H1 (cell line): ENCODE results near the gene NDRG4. TPM values are rescaled to one million over a fixed set of nuclear protein-coding genes. Genes with fewer than 3 reads are reported as not detected.

ENCODE experiments used
- CTCF ChIA-PET: fragments of 300-600 bp; sonication (Branson Sonifier 250); formaldehyde crosslinking; loops from one replicate; lab custom pipeline; 2021; ENCODE audit not compliant: partially characterized antibody; lab: Charles Lee
- POLR2A ChIA-PET: fragments of 300-600 bp; sonication (Branson Sonifier 250); formaldehyde crosslinking; loops from one replicate; lab custom pipeline; 2021; ENCODE audit warnings: inconsistent platforms; ENCODE audit not compliant: partially characterized antibody; lab: Charles Lee
- DNase-seq, 2 experiments: peaks; one replicate each; pipeline versions ENCODE4 v3.0.0 to v3.0.0-alpha.2; 2010 to 2022; ENCODE audit warnings: low spot score in 2 of 2, low read depth in 1 of 2, mixed read lengths in 1 of 2
- FAIRE-seq: peaks from 2 replicates; lab custom pipeline; 2011; peaks lifted over from hg19 to GRCh38; lab: Jason Lieb, UNC
- H2AFZ ChIP-seq: 2 replicates; pipeline ENCODE4 v1.8.1; 2012; ENCODE audit warnings: low read length, inconsistent platforms
- H2AK5ac ChIP-seq: 2 replicates; pipeline ENCODE4 v1.6.1; 2013; ENCODE audit warnings: low read depth, low read length
- H2BK120ac ChIP-seq: replicated peaks from 2 replicates; pipeline ENCODE3; 2013; ENCODE audit warnings: low read depth, low read length, inconsistent platforms
- H2BK12ac ChIP-seq: 2 replicates; pipeline ENCODE4 v1.6.1; 2013; ENCODE audit warnings: low read depth, low read length
- H2BK15ac ChIP-seq: 2 replicates; pipeline ENCODE4 v1.6.1; 2013; ENCODE audit warnings: low read length
- H2BK20ac ChIP-seq: 2 replicates; pipeline ENCODE4 v1.6.1; 2013; ENCODE audit warnings: low read length
- H2BK5ac ChIP-seq: 2 replicates; pipeline ENCODE4 v1.6.1; 2013; ENCODE audit warnings: low read depth, low read length
- H3K14ac ChIP-seq: 2 replicates; pipeline ENCODE4 v1.6.1; 2013; ENCODE audit warnings: inconsistent platforms; ENCODE audit not compliant: insufficient read length
- H3K18ac ChIP-seq: 2 replicates; pipeline ENCODE4 v1.6.1; 2013; ENCODE audit warnings: low read length; ENCODE audit errors: extremely low read depth
- H3K23ac ChIP-seq: 2 replicates; pipeline ENCODE4 v1.6.1; 2013; ENCODE audit warnings: inconsistent platforms; ENCODE audit not compliant: insufficient read length
- H3K23me2 ChIP-seq: 2 replicates; pipeline ENCODE4 v1.6.1; 2013; ENCODE audit warnings: low read depth, low read length
- H3K27ac ChIP-seq: 2 replicates; pipeline ENCODE4 v1.6.1; 2011; ENCODE audit warnings: low read depth, low read length, inconsistent platforms
- H3K27me3 ChIP-seq, 4 experiments: replicated peaks in 1 of 4; 1 replicate in 1 of 4; 2 replicates in 3 of 4; pipeline versions ENCODE4 v1.6.1 to v1.8.1; 2011 to 2013; ENCODE audit warnings: low read length in 3 of 4, mild to moderate bottlenecking in 3 of 4, inconsistent platforms in 2 of 4, mixed read lengths in 2 of 4, moderate library complexity in 1 of 4; ENCODE audit not compliant: control insufficient read depth in 3 of 4, insufficient read depth in 3 of 4; ENCODE audit errors: extremely low read depth in 1 of 4
- H3K36me3 ChIP-seq, 4 experiments: 2 replicates each; pipeline versions ENCODE4 v1.6.1 to v1.8.1; 2011 to 2013; ENCODE audit warnings: mild to moderate bottlenecking in 4 of 4, low read length in 3 of 4, moderate library complexity in 2 of 4, control low read depth in 1 of 4, inconsistent platforms in 1 of 4; ENCODE audit not compliant: insufficient read depth in 4 of 4, control insufficient read depth in 2 of 4
- H3K4ac ChIP-seq: replicated peaks from 2 replicates; pipeline ENCODE3; 2013; ENCODE audit warnings: low read length, low read depth, mixed read lengths, inconsistent platforms; ENCODE audit not compliant: insufficient read length
- H3K4me1 ChIP-seq, 4 experiments: replicated peaks in 1 of 4; 1 replicate in 1 of 4; 2 replicates in 3 of 4; pipeline versions ENCODE4 v1.6.1 to v1.8.1; 2011 to 2013; ENCODE audit warnings: low read length in 3 of 4, inconsistent platforms in 2 of 4, mixed read lengths in 1 of 4; ENCODE audit not compliant: insufficient read depth in 4 of 4, control insufficient read depth in 3 of 4
- H3K4me2 ChIP-seq, 2 experiments: 2 replicates each; pipeline versions ENCODE4 v1.6.1 to v1.8.1; 2011 to 2013; ENCODE audit warnings: low read depth in 2 of 2, low read length in 2 of 2, control low read depth in 1 of 2, inconsistent platforms in 1 of 2, mild to moderate bottlenecking in 1 of 2; ENCODE audit not compliant: insufficient read depth in 1 of 2
- H3K4me3 ChIP-seq, 4 experiments: fragments of 200-600, 300-600 bp in 1 of 4; sonication (generic), shearing (Covaris generic), sonication (Bioruptor Twin) in 1 of 4; 2 replicates each; pipeline versions ENCODE4 v1.5.1 to v1.8.1; 2011 to 2016; ENCODE audit warnings: low read length in 4 of 4, low read depth in 3 of 4, control low read depth in 2 of 4, inconsistent platforms in 2 of 4, mild to moderate bottlenecking in 2 of 4, mixed read lengths in 1 of 4, moderate library complexity in 1 of 4; ENCODE audit not compliant: insufficient read depth in 2 of 4; ENCODE audit errors: extremely low read depth in 1 of 4
- H3K56ac ChIP-seq: replicated peaks from 2 replicates; pipeline ENCODE3; 2013; ENCODE audit warnings: low read depth, mild to moderate bottlenecking, mixed read lengths, low read length, inconsistent platforms; ENCODE audit not compliant: insufficient read length
- H3K79me1 ChIP-seq: 2 replicates; pipeline ENCODE4 v1.6.1; 2013; ENCODE audit warnings: low read depth, low read length, control low read depth
- H3K79me2 ChIP-seq, 2 experiments: 2 replicates each; pipeline versions ENCODE4 v1.6.1 to v1.8.1; 2012 to 2013; ENCODE audit warnings: low read length in 2 of 2, mild to moderate bottlenecking in 2 of 2, inconsistent platforms in 1 of 2; ENCODE audit not compliant: insufficient read depth in 2 of 2, control insufficient read depth in 1 of 2
- H3K9ac ChIP-seq, 4 experiments: replicated peaks in 1 of 4; 1 replicate in 1 of 4; 2 replicates in 3 of 4; pipeline versions ENCODE4 v1.6.1 to v1.8.1; 2011 to 2013; ENCODE audit warnings: low read depth in 3 of 4, low read length in 3 of 4, control low read depth in 2 of 4, mild to moderate bottlenecking in 2 of 4, moderate library complexity in 2 of 4, inconsistent platforms in 1 of 4; ENCODE audit errors: extremely low read depth in 1 of 4
- H3K9me3 ChIP-seq, 2 experiments: 2 replicates each; pipeline versions ENCODE4 v1.6.1 to v1.8.1; 2012 to 2013; ENCODE audit warnings: mild to moderate bottlenecking in 2 of 2, moderate library complexity in 2 of 2, control low read depth in 1 of 2, inconsistent platforms in 1 of 2, low read depth in 1 of 2, low read length in 1 of 2, mixed read lengths in 1 of 2; ENCODE audit not compliant: insufficient read depth in 2 of 2
- H4K20me1 ChIP-seq, 2 experiments: replicated peaks in 1 of 2; 2 replicates each; pipeline versions ENCODE3 to v1.8.1; 2011 to 2013; ENCODE audit warnings: inconsistent platforms in 2 of 2, low read length in 2 of 2, mild to moderate bottlenecking in 1 of 2; ENCODE audit not compliant: insufficient read depth in 2 of 2, control insufficient read depth in 1 of 2
- H4K5ac ChIP-seq: 2 replicates; pipeline ENCODE4 v1.6.1; 2013; ENCODE audit warnings: low read length, low read depth, mixed read lengths, inconsistent platforms; ENCODE audit not compliant: insufficient read length
- H4K8ac ChIP-seq: 2 replicates; pipeline ENCODE4 v1.8.0; 2013; ENCODE audit warnings: mild to moderate bottlenecking, moderate library complexity, low read length, inconsistent platforms; ENCODE audit not compliant: insufficient read depth; ENCODE audit errors: extremely low read depth
- H4K91ac ChIP-seq: replicated peaks from 2 replicates; pipeline ENCODE3; 2013; ENCODE audit warnings: low read length, mixed read lengths, inconsistent platforms; ENCODE audit not compliant: insufficient read length
- BCL11A ChIP-seq, 2 experiments: IDR thresholded peaks; one replicate each; pipeline ENCODE4 v1.6.1; 2011; ENCODE audit warnings: low read depth in 2 of 2, low read length in 2 of 2, mild to moderate bottlenecking in 2 of 2
- BRCA1 ChIP-seq: IDR thresholded peaks from 2 replicates; pipeline ENCODE4 v1.6.1; 2012; ENCODE audit warnings: low read depth, low read length, improper control_type of control experiment
- EGR1 ChIP-seq: IDR thresholded peaks from 2 replicates; pipeline ENCODE4 v1.6.1; 2011; ENCODE audit warnings: low read depth, low read length, borderline replicate concordance
- KDM4A ChIP-seq: IDR thresholded peaks from one replicate; pipeline ENCODE4 v1.7.1; 2012; ENCODE audit warnings: low read depth, mild to moderate bottlenecking, moderate library complexity, low read length, inconsistent platforms; ENCODE audit not compliant: severe bottlenecking
- KDM5A ChIP-seq: fragments of 200-600 bp; IDR thresholded peaks from 2 replicates; pipeline ENCODE4 v1.7.1; 2012; ENCODE audit warnings: mild to moderate bottlenecking, low read length, inconsistent platforms, mixed read lengths
- NANOG ChIP-seq: IDR thresholded peaks from 2 replicates; pipeline ENCODE4 v1.6.1; 2011; ENCODE audit warnings: low read length, low read depth, mild to moderate bottlenecking, inconsistent platforms; ENCODE audit not compliant: insufficient read depth, poor library complexity, severe bottlenecking
- POLR2A ChIP-seq, 2 experiments: IDR thresholded peaks; 1 replicate in 1 of 2; 2 replicates in 1 of 2; pipeline ENCODE4 v1.6.1; 2011; ENCODE audit warnings: low read depth in 2 of 2, low read length in 2 of 2, mild to moderate bottlenecking in 2 of 2; ENCODE audit errors: control extremely low read depth in 1 of 2
- POLR2AphosphoS5 ChIP-seq: IDR thresholded peaks from 2 replicates; pipeline ENCODE4 v1.6.1; 2011; ENCODE audit warnings: low read depth, low read length
- RAD21 ChIP-seq, 2 experiments: IDR thresholded peaks in 1 of 2; conservative IDR thresholded peaks in 1 of 2; 2 replicates each; pipeline ENCODE4 v1.6.1; 2011; ENCODE audit warnings: low read depth in 2 of 2, low read length in 2 of 2, improper control_type of control experiment in 1 of 2, inconsistent platforms in 1 of 2, mild to moderate bottlenecking in 1 of 2, moderate library complexity in 1 of 2
- RXRA ChIP-seq: IDR thresholded peaks from 2 replicates; pipeline ENCODE4 v1.6.1; 2011; ENCODE audit warnings: low read depth, mild to moderate bottlenecking, low read length, moderate library complexity; ENCODE audit not compliant: insufficient read depth
- SAP30 ChIP-seq: fragments of 300-600 bp; sonication (generic); IDR thresholded peaks from 2 replicates; pipeline ENCODE4 v1.7.1; 2012; ENCODE audit warnings: low read length, moderate library complexity, mild to moderate bottlenecking, inconsistent platforms; ENCODE audit not compliant: insufficient read depth, insufficient replicate concordance
- SP2 ChIP-seq: IDR thresholded peaks from 2 replicates; pipeline ENCODE4 v1.6.1; 2012; ENCODE audit warnings: mild to moderate bottlenecking, low read length, inconsistent platforms
- SP4 ChIP-seq: IDR thresholded peaks from 2 replicates; pipeline ENCODE4 v1.6.1; 2012; ENCODE audit warnings: low read length, inconsistent platforms
- TBP ChIP-seq: IDR thresholded peaks from 2 replicates; pipeline ENCODE4 v1.6.1; 2011; ENCODE audit warnings: low read depth, low read length, improper control_type of control experiment
- TCF12 ChIP-seq: IDR thresholded peaks from 2 replicates; pipeline ENCODE4 v1.6.1; 2011; ENCODE audit warnings: low read depth, mild to moderate bottlenecking, low read length
- WGBS, 2 experiments: shearing (Covaris generic) in 1 of 2; methylation state at CpG; one replicate each; pipeline versions ENCODE4 v1.1.6 to v1.1.7; 2013 to 2015; ENCODE audit warnings: low lambda C conversion rate in 2 of 2, mixed read lengths in 2 of 2, inconsistent platforms in 1 of 2, low coverage in 1 of 2, missing lambda C conversion rate in 1 of 2; ENCODE audit not compliant: insufficient replicate concordance in 2 of 2, insufficient coverage in 1 of 2, insufficient read length in 1 of 2; ENCODE audit errors: extremely low coverage in 1 of 2, missing lambda C conversion rate in 1 of 2; 5-methylcytosine and 5-hydroxymethylcytosine counted together
- polyA plus RNA-seq, 7 experiments: library from polyadenylated mRNA; depleted of rRNA in 3 of 7; stranded (reverse) in 5 of 7; unstranded in 2 of 7; fragments of >200 nt in 5 of 7; fragments of 200-250 nt in 2 of 7; gene quantifications; 1 replicate in 5 of 7; 2 replicates in 1 of 7; 4 replicates in 1 of 7; pipeline versions ENCODE4 v1.2.1 to v1.2.3, GENCODE V29; 2011 to 2013; ENCODE audit warnings: missing spikeins in 2 of 7, mixed read lengths in 2 of 7
- total RNA-seq: library from RNA; stranded (reverse); fragmentation: NEBNext Ultra II Directional; extraction: Animal tissue kit (Norgen Biotek cat#: 25700); gene quantifications from 2 replicates; pipeline ENCODE4 v1.2.1, GENCODE V29; 2021

Gene NDRG4
- total and polyA plus RNA-seq, 2 of the 8 experiments (the other 6 are each of a cell fraction or from before 2014, with no cell fraction given) = 20.8 to 30.9 TPM

GRCh38 chr16:58542291-58542690 lies 42.3 kb downstream of the NDRG4 start:
- Histone ChIP-seq H3K14ac (no peak overlapping the region), H3K23ac (no peak overlapping the region), H3K9ac (no peak overlapping the region), H4K5ac (no peak overlapping the region), H2BK20ac (no peak overlapping the region), H2AFZ (no peak overlapping the region), H3K4ac (no peak overlapping the region), H4K91ac (no peak overlapping the region), H2BK12ac (no peak overlapping the region), H2BK120ac (no peak overlapping the region), H3K79me1 (no peaks in the 10 kb centered on the region; the same call in 1 of the 2 replicates), H3K4me1 (no peaks in the 10 kb centered on the region), H3K56ac (no peak overlapping the region), H2BK15ac (no peak overlapping the region), H3K9me3 (no peaks in the 10 kb centered on the region), H4K8ac (no peak overlapping the region), H2BK5ac (no peak overlapping the region), H3K4me3 (no peak overlapping the region), H3K23me2 (no peaks in the 10 kb centered on the region), H4K20me1 (peaks cover 2 to 7% of the 10 kb centered on the region in 2 experiments), H3K79me2 (0 out of 4 replicates have a peak, but pooled peaks cover 0 to 2% of the 10 kb centered on the region in 2 experiments), H3K27ac (no peak overlapping the region), H3K4me2 (no peak overlapping the region), H3K27me3 (no peaks in the 10 kb centered on the region), H2AK5ac (no peak overlapping the region), H3K36me3 (peaks cover 53 to 99% (median 88%) of the 10 kb centered on the region in 4 experiments), H3K18ac (no peak overlapping the region)
- FAIRE-seq (no peak), DNase-seq (no peak)
- WGBS, 2 experiments = 84% methylated on average over 1 of the region's 1 CpG; no CpG with 5 or more reads in 1 of the 2 experiments
- ChIA-PET POLR2A (interaction anchor here (1.2 kb wide), 1 partner anchor 43 kb away, joined by 4 read pairs; no protein-coding TSS in a partner anchor), CTCF (interaction anchor here (1.4 kb wide), 1 partner anchor 214 kb away, joined by 3 read pairs; no protein-coding TSS in a partner anchor)
- TF ChIP-seq EGR1 (no peak), BCL11A (IDR thresholded peaks at IDR 0.05; ENCODE audit: low read depth in 2 of 2, low read length in 2 of 2) (no peak), SP2 (no peak), KDM4A (no peak), TCF12 (no peak), RAD21 (IDR thresholded peaks at IDR 0.05 in 1 of 2, conservative IDR thresholded peaks at IDR 0.05 in 1 of 2; ENCODE audit: low read depth in 2 of 2, low read length in 2 of 2) (no peak), NANOG (no peak), TBP (no peak), RXRA (no peak), POLR2AphosphoS5 (no peak), KDM5A (no peak), SP4 (no peak), BRCA1 (no peak), POLR2A (IDR thresholded peaks at IDR 0.05; ENCODE audit: control extremely low read depth in 1 of 2, low read depth in 2 of 2, low read length in 2 of 2) (no peak), SAP30 (no peak)
